GM19372 (cell line): Measurements from ENCODE around the gene AMER3.
A peak's percentile ranks its signal among the peaks of the same experiment; 100 is the strongest.

Experiments
- ATAC-seq: cut with Tn5 transposase; IDR thresholded peaks from one replicate; pipeline ENCODE4 v1.9.1; 2021; ENCODE audit warnings: mild to moderate bottlenecking, low read depth, moderate library complexity; ENCODE audit not compliant: unreplicated experiment

Gene AMER3

GRCh38 chr2:130769343-130769907 lies 14.1 kb downstream of the AMER3 start:
- no peak for ATAC-seq

DNA sequence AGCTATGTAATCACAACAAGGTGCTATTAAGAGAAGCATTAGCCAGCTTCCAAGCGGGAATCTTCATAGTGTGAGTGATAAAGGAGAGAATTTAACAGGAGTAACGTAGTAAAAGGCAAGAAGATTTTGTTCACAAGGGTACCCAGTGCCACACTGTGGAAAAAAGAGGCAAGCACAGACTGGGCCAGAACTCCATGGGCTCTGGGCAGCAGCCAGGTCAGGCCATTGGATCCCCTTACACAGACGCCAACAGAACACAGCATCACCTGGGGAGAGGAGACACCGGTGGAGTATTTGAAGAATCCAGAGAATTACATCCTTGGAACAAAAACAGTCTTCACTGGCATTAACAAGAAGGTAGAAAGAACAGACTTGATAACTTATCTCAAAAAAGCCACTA lies 21.2 kb downstream of the AMER3 start:
- no peak for ATAC-seq

DNA sequence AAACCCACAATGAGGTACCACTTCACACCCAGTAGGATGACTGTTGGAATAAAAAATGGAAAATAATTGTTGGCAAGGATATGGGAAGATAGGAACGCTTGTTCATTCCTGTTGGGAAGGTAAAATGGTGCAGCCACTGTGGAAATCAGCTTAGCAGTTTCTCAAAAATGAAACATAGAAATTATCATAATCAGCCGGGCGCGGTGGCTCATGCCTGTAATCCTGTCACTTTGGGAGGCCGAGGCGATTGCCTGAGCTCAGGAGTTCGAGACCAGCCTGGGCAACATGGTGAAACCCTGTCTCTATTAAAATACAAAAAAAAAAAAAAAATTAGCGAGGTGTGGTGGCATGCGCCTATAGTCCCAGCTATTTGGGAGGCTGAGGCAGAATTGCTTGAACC lies 23.4 kb downstream of the AMER3 start:
- ATAC-seq: no peak

DNA sequence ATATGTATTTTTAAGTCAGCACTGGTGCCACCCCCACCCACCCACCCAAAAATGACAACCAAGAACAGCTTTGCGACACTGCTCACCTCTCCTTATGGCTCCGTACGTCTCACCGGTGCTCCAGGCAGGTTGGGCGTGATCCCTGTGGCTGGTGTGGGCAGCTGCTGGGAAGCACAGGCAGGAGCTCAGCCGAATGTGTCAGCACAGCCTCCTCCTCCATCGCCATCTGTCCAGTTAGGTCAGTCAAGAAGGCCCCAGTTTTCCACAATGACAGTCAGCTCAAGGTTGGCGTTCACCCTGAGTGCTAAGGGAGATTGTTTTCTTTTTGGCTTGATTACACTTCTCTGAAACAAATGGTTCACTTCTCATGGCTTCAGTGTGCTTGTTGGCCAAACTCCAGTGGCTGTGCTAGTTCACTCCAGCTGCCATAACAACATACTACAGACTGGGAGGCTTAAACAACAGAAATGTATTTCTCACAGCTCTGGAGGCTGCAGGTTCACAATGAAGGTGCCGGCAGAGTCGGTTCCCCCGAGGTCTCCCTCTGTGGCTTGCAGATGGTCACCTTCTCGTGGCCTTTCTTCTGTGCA lies 30.2 kb downstream of the AMER3 start:
- ATAC-seq: no peak

GRCh38 chr2:130786076-130786475 lies 30.7 kb downstream of the AMER3 start:
- no peak for ATAC-seq

- no peak for ATAC-seq
Measured at GRCh38 chr2:130787841-130788240, 32.5 kb downstream of the AMER3 start.

DNA sequence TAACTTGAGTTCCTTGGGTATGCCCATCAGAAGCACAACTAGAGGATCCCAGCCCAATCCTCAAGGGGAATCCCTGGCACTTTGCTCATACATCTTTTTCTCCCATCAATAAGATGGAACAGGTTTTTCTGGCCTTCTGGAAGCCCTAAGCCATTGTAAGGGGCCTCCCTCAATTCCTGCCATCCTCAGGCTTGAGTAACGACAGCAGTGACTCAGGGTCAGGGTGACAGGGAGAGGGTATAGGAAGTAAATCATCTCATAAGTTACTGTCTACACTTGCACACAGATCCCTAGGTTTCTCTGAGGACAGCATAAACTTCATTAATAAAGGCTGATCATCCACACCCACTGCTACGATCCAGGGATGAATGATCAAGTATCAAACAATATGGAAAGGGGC lies 35.0 kb downstream of the AMER3 start:
- ATAC-seq: no peak

- ATAC-seq: no peak
Measured at GRCh38 chr2:130790804-130791616, 35.7 kb downstream of the AMER3 start.

- ATAC-seq: no peak
Measured at GRCh38 chr2:130791617-130791939, 36.2 kb downstream of the AMER3 start.

DNA sequence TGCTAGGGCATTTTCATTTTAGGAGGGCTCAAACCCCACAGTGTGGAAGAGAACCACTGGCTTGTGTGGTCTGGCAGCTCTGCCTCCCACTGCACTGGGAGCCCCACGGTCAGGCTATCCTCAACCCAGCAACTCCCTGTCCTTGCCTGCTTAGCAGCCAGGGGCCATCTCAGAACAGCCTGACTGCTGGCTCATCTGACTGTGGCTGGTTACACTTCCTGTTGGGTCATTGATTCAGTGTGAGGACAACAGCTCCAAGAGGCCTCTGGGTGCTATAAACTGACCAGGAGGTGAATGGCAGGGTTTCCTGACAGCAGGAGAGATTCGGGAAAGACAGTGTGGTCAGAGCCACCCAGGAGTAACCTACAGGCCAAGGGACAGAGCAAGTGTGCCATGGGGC lies 40.1 kb downstream of the AMER3 start:
- no peak for ATAC-seq

DNA sequence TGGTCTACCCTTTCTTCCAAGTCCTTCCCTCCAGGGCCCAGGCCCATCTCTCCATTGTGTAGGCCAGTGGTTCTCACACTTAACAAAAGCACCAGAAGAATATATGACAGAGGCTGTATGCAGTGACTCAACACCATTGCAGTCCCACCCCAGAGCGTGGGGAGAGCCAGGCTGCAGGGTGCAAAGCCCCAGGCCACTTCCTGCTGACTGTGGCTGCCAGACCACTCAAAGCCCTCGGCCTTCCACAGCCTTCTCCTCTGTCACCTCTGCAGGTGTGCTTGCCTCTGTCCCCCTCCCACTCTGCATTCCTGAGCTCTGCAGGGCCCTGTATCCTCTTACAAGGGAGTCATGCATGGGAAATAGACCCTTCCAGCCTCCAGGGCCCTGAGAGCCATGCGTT lies 41.0 kb downstream of the AMER3 start:
- no peak for ATAC-seq

- ATAC-seq: peak; percentile 90
Measured at GRCh38 chr2:130797493-130798435, 42.4 kb downstream of the AMER3 start.

GRCh38 chr2:130798472-130799218 lies 43.3 kb downstream of the AMER3 start:
- no peak for ATAC-seq

- no peak for ATAC-seq
Measured at GRCh38 chr2:130799295-130799694, 44.0 kb downstream of the AMER3 start.

- no peak for ATAC-seq
Measured at GRCh38 chr2:130805613-130806012, 50.3 kb downstream of the AMER3 start.

DNA sequence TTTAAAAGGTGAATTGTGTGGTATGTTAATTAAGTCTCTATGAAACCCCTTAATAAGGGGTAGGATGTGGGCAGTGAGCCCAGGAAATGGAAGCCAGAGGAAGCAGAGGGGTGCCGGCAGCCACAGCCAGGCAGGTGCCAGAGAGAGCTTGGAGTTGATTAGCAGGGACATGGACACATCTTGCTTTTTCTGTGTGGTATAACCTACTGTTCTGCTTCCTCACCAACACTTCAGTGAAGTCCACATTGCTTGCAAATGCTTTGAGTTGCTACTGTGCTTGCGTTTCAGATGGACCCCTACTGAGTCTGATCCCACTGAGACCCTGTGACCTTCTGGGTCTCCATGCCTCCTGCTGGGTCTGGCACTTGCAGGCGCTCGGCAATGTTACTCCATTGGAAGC lies 51.0 kb downstream of the AMER3 start:
- ATAC-seq: no peak

- ATAC-seq: no peak
Measured at GRCh38 chr2:130807659-130808385, 52.5 kb downstream of the AMER3 start.

GRCh38 chr2:130808482-130809268 lies 53.3 kb downstream of the AMER3 start:
- ATAC-seq: no peak

GRCh38 chr2:130810490-130810889 lies 55.1 kb downstream of the AMER3 start:
- ATAC-seq: no peak
